Stimulated activated memory B cell treated with anti-CD40 and anti-IgM and Interleukin-4, amounts not matched to agents 10 μg/mL and 1 μg/mL and 100 μg/mL, for 72 hours (primary cell): ENCODE results near the gene PCSK4.
"Not testable (repeated sequence)": the region's sequence is repeated elsewhere in the genome, so short reads cannot be mapped to it uniquely, and the experiment has no call there.

Source experiments
- ATAC-seq: fragments of 150-1000 bp; cut with Tn5 transposase; 2 replicates; pipeline ENCODE4 v1.10.0; 2021
- H3K27ac Mint-ChIP-seq: one replicate; pipeline ENCODE4 v1.8.0; 2022; ENCODE audit warnings: mild to moderate bottlenecking, mixed read lengths
- H3K27me3 Mint-ChIP-seq: one replicate; pipeline ENCODE4 v1.8.0; 2022; ENCODE audit warnings: mixed read lengths
- H3K36me3 Mint-ChIP-seq: one replicate; pipeline ENCODE4 v1.8.0; 2022; ENCODE audit warnings: mixed read lengths
- H3K4me1 Mint-ChIP-seq: one replicate; pipeline ENCODE4 v1.8.0; 2022; ENCODE audit warnings: mixed read lengths
- H3K4me3 Mint-ChIP-seq: one replicate; pipeline ENCODE4 v1.8.0; 2022; ENCODE audit warnings: mild to moderate bottlenecking, moderate library complexity, mixed read lengths
- H3K9me3 Mint-ChIP-seq: one replicate; pipeline ENCODE4 v1.8.0; 2022; ENCODE audit warnings: mixed read lengths

The PCSK4 gene

DNA sequence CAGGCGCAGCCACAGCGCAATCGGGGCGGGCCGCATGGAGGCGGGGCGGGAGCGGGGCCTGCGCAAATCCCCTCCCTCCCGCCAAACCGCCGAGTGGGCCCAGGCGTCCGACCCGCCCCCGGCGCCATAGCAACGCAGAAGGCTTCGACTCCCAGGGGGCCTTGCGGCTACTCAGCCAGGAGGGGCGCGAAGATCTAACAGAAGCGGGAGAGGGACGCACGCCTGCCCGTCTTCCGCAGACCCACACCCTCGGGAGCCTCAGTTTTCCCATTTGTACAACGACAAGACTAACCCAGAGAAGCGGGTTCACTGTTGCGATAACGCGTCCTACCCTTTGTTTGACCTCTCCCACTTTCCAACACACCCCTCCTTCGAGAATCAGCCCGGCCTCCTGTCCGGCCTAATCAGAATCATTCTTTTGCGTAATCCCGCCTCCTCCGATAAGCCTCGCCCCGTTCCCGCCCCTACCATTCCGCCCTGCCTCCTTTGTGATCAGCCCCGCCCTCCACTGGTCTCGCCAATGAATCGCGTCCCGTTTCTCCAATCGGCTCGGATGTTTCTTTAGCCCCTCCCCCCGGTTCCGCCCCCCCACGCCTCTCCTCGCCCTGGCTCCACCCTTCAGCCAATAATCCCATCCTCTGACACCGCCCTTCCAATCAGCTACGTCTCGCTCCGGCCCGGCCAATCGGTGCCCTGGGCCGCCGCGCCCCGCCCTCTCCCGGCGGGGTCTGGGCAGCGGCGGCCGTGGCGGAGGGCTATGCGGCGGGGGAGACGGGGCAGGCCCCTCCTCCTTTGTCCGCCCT lies at the start of gene PCSK4:
TSS of gene PCSK4 (minus strand) at position 40 of the 803 bp plus-strand sequence. CDS start at position 36, 4 bp downstream.
- Mint-ChIP-seq H3K4me3 (peak within 1 kb of the TSS; percentile 79), H3K9me3 (no peaks in the 10 kb centered on the region), H3K27me3 (peaks cover 34% of the 10 kb centered on the region)

GRCh38 chr19:1539749-1540148 lies 49.6 kb upstream of the PCSK4 start:
- H3K27me3 Mint-ChIP-seq: peaks cover 38% of the 10 kb centered on the region
- H3K4me3 Mint-ChIP-seq, H3K27ac Mint-ChIP-seq, H3K9me3 Mint-ChIP-seq, H3K4me1 Mint-ChIP-seq, H3K36me3 Mint-ChIP-seq, ATAC-seq: not testable (repeated sequence)

More for the DNA sequence above, at the start of gene PCSK4:
- Mint-ChIP-seq H3K4me1 (peaks cover 14% of the 10 kb centered on the region), H3K36me3 (no peaks in the 10 kb centered on the region), H3K27ac (peak within 1 kb of the TSS; percentile 22)
- ATAC-seq: peak; percentile 94

GRCh38 chr19:1538978-1539377 lies 48.8 kb upstream of the PCSK4 start:
- H3K27me3 Mint-ChIP-seq: peaks cover 42% of the 10 kb centered on the region
- H3K27ac Mint-ChIP-seq: no peak overlapping the region
- no peaks in the 10 kb centered on the region for H3K9me3 Mint-ChIP-seq
- no peaks in the 10 kb centered on the region for H3K4me1 Mint-ChIP-seq
- no peaks in the 10 kb centered on the region for H3K36me3 Mint-ChIP-seq
- peak; percentile 24 for ATAC-seq
- no peak overlapping the region for H3K4me3 Mint-ChIP-seq

DNA sequence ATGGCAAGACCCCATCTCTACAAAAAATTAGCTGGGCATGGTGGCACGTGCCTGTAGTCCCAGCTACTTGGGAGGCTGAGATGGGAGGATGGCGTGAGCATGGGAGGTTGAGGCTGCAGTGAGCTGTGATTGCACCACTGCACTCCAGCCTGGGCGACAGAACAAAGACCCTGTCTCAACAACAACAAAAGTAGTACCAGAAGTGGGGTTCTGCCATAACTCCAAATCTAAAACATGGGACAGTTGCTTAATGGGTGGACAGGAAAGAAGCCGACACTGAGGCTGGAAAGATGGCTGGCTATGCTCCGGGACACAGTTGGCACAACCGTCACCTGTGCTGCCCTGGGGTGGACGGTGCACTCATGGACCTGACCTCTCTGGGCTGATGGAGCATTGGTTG lies 45.5 kb upstream of the PCSK4 start:
- H3K27ac Mint-ChIP-seq, H3K9me3 Mint-ChIP-seq, H3K4me1 Mint-ChIP-seq, H3K4me3 Mint-ChIP-seq, ATAC-seq, H3K36me3 Mint-ChIP-seq: not testable (repeated sequence)
- peaks cover 55% of the 10 kb centered on the region for H3K27me3 Mint-ChIP-seq

- Mint-ChIP-seq H3K36me3 (no peaks in the 10 kb centered on the region), H3K4me1 (no peaks in the 10 kb centered on the region), H3K4me3 (no peak overlapping the region), H3K27me3 (peaks cover 55% of the 10 kb centered on the region), H3K9me3 (no peaks in the 10 kb centered on the region), H3K27ac (no peak overlapping the region)
- ATAC-seq: no peak
Measured at GRCh38 chr19:1534972-1535371, 44.8 kb upstream of the PCSK4 start.

GRCh38 chr19:1533510-1534150 lies 43.5 kb upstream of the PCSK4 start:
- Mint-ChIP-seq H3K4me3 (no peak overlapping the region), H3K36me3 (no peaks in the 10 kb centered on the region), H3K27me3 (peaks cover 65% of the 10 kb centered on the region), H3K4me1 (no peaks in the 10 kb centered on the region), H3K27ac (no peak overlapping the region), H3K9me3 (no peaks in the 10 kb centered on the region)
- ATAC-seq: no peak

DNA sequence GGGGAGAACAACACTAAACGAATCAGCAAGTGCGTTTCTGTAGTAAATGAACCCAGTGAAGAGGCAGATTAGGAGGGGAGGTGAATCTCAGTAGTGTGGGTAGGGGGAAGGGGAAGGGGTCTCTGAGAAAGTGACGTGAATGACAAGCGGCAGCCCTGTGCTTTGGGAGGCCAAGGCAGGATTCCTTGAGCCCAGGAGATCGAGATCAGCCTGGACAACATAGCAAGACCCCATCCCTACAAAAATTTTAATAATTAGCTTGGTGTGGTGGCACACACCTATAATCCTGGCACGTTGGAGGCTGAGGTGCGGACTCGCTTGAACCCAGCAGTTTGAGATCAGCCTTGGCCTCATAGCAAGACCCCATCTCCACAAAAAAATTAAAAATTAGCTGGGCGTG lies 41.9 kb upstream of the PCSK4 start:
- ATAC-seq: no peak
- peaks cover 75% of the 10 kb centered on the region for H3K27me3 Mint-ChIP-seq

GRCh38 chr19:1531587-1531986 lies 41.4 kb upstream of the PCSK4 start:
- H3K36me3 Mint-ChIP-seq: no peaks in the 10 kb centered on the region
- no peak overlapping the region for H3K27ac Mint-ChIP-seq
- ATAC-seq: no peak
- peaks cover 79% of the 10 kb centered on the region for H3K27me3 Mint-ChIP-seq
- H3K4me3 Mint-ChIP-seq: no peak overlapping the region
- H3K4me1 Mint-ChIP-seq: no peaks in the 10 kb centered on the region
- no peaks in the 10 kb centered on the region for H3K9me3 Mint-ChIP-seq

More for the DNA sequence above, 41.9 kb upstream of the PCSK4 start:
- no peaks in the 10 kb centered on the region for H3K4me1 Mint-ChIP-seq
- H3K9me3 Mint-ChIP-seq: no peaks in the 10 kb centered on the region
- H3K4me3 Mint-ChIP-seq: no peak overlapping the region
- H3K27ac Mint-ChIP-seq: no peak overlapping the region
- no peaks in the 10 kb centered on the region for H3K36me3 Mint-ChIP-seq

DNA sequence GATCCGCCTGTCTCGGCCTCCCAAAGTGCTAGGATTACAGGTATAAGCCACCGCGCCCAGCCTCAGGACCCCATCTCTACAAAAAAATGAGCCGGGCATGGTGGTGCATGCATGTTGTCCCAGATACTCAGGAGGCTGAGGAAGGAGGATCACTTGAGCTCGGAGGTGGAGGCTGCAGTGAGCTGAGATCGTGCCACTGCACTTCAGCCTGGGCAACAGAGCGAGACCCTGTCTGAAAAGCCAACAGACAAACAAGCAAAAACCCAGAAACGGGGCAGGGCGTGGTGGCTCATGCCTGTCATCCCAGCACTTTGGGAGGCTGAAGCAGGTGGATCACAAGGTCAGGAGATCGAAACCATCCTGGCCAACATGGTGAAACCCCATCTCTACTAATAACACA lies 40.7 kb upstream of the PCSK4 start:
- ATAC-seq, H3K4me1 Mint-ChIP-seq, H3K9me3 Mint-ChIP-seq, H3K4me3 Mint-ChIP-seq, H3K27ac Mint-ChIP-seq, H3K36me3 Mint-ChIP-seq: not testable (repeated sequence)
- H3K27me3 Mint-ChIP-seq: peaks cover 86% of the 10 kb centered on the region

GRCh38 chr19:1529430-1529816 lies 39.3 kb upstream of the PCSK4 start:
- no peak overlapping the region for H3K4me3 Mint-ChIP-seq
- no peak for ATAC-seq
- H3K4me1 Mint-ChIP-seq: peaks cover 5% of the 10 kb centered on the region
- H3K36me3 Mint-ChIP-seq: no peaks in the 10 kb centered on the region
- H3K9me3 Mint-ChIP-seq: no peaks in the 10 kb centered on the region
- no peak overlapping the region for H3K27ac Mint-ChIP-seq
- peaks cover 88% of the 10 kb centered on the region for H3K27me3 Mint-ChIP-seq

DNA sequence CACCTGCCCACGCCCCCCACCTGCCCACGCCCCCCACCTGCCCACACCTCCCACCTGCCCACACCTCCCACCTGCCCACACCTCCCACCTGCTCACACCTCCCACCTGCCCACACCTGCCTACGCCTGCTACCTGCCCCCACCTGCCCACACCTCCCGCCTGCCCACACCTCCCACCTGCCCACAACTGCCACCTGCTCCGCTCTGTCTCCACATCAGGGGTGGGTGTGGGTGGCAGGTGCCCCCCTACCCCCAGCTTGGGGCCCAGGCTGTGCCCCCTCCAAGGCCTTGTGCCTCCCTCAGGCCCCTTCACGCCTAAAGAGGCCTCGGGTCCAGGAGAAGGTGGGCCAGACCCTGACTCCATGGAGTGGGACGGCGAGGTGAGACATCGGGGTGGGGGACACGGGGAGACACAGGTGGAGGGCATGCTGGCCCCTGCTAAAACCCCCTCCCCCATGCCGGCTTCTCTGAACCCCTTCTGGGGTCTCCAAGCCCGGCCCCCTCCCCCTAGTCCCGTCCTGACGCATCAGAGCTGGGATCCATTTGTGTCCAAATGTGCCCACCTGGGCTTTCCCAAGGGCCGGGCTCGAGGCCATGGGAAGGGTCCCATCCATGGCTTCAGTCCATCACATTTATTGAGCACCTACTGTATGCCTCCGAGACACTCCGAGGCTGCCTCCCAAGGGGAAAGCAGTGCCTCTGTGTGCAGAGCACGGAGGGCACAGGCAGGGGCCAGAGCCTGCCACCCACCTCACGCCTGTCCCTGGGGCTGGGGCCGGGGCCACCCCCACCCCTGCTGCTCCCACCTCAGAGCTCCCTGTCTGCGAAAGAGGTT lies 38.7 kb upstream of the PCSK4 start:
- Mint-ChIP-seq H3K9me3 (no peaks in the 10 kb centered on the region), H3K36me3 (no peaks in the 10 kb centered on the region), H3K27ac (no peak overlapping the region), H3K4me3 (no peak overlapping the region), H3K4me1 (peaks cover 8% of the 10 kb centered on the region), H3K27me3 (peaks cover 88% of the 10 kb centered on the region)
- no peak for ATAC-seq

DNA sequence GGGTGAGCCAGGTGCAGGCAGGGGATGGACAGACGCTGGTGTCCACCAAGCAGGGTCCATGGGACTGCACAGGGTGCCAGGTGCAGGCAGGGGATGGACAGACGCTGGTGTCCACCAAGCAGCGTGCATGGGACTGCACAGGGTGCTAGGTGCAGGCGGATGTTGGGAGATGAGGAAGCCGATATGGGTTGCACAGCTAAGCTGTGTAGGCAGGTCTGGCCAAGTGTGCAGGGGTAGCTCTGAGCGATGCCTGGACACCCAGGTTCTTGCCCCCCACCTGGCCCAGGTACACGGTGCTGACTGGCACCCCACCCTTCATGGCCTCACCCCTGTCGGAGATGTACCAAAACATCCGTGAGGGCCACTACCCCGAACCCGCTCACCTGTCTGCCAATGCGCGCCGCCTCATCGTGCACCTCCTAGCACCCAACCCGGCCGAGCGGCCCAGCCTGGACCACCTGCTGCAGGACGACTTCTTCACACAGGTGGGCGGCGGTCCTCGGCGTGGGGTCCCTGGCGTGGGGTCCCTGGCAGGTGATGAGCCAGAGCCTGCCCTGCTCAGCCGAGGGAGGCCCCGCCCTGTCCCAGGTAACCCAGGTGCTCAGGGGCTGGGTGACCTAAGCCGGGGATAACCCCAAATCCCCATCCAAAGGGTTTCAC lies 37.6 kb upstream of the PCSK4 start:
- Mint-ChIP-seq H3K4me1 (peaks cover 8% of the 10 kb centered on the region), H3K4me3 (no peak overlapping the region), H3K27ac (no peak overlapping the region), H3K27me3 (peaks cover 86% of the 10 kb centered on the region), H3K36me3 (no peaks in the 10 kb centered on the region), H3K9me3 (no peaks in the 10 kb centered on the region)
- no peak for ATAC-seq

GRCh38 chr19:1526979-1527649 lies 37.0 kb upstream of the PCSK4 start:
- H3K9me3 Mint-ChIP-seq: no peaks in the 10 kb centered on the region
- peaks cover 8% of the 10 kb centered on the region for H3K4me1 Mint-ChIP-seq
- H3K27ac Mint-ChIP-seq: no peak overlapping the region
- H3K27me3 Mint-ChIP-seq: peaks cover 87% of the 10 kb centered on the region
- no peak for ATAC-seq
- H3K36me3 Mint-ChIP-seq: no peaks in the 10 kb centered on the region
- H3K4me3 Mint-ChIP-seq: no peak overlapping the region

GRCh38 chr19:1526066-1526778 lies 36.1 kb upstream of the PCSK4 start:
- Mint-ChIP-seq H3K9me3 (no peaks in the 10 kb centered on the region), H3K4me1 (peaks cover 8% of the 10 kb centered on the region), H3K27me3 (peaks cover 87% of the 10 kb centered on the region), H3K27ac (no peak overlapping the region), H3K4me3 (no peak overlapping the region), H3K36me3 (no peaks in the 10 kb centered on the region)
- no peak for ATAC-seq
